T-helper 2 cell treated with Interferon-gamma antibody and Interleukin-4, amounts not matched to agents 5 μg/mL and 100 μg/mL, for 36 hours (primary cell): Measurements from ENCODE around the gene MAN2B1.

Experiments
- DNase-seq: peaks from one replicate; pipeline ENCODE4 v3.0.0; 2021; ENCODE audit warnings: low spot score
- H3K27ac Mint-ChIP-seq: one replicate; pipeline ENCODE4 v1.8.0; 2021; ENCODE audit warnings: mild to moderate bottlenecking, mixed read lengths
- H3K27me3 Mint-ChIP-seq: one replicate; pipeline ENCODE4 v1.8.0; 2021; ENCODE audit warnings: low read depth, mixed read lengths
- H3K36me3 Mint-ChIP-seq: one replicate; pipeline ENCODE4 v1.8.0; 2021; ENCODE audit warnings: low read depth, mixed read lengths
- H3K4me1 Mint-ChIP-seq: one replicate; pipeline ENCODE4 v1.8.0; 2021; ENCODE audit warnings: low read depth, mixed read lengths
- H3K4me3 Mint-ChIP-seq: one replicate; pipeline ENCODE4 v1.8.0; 2022; ENCODE audit warnings: mild to moderate bottlenecking, moderate library complexity, mixed read lengths
- H3K9me3 Mint-ChIP-seq: one replicate; pipeline ENCODE4 v1.8.0; 2021; ENCODE audit warnings: mixed read lengths

MAN2B1 gene

DNA sequence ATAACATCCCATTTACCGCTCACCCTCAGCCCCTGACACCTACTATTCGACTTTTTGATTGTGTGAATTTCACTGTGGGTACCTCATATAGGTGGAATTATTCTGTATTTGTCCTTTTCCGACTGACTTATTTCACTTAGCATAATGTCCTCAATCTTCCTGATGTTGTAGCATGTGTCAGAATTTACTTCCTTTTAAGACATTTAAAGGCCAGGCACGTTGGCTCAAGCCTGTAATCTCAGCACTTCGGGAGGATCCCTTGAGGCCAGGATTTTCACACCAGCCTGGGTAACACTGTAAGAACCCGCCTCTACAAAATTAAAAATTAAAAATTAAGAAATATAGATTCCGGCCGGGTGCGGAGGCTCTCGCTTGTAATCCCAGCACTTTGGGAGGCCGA, 68.9 kb downstream of the MAN2B1 start:
- DNase-seq, result no peak
- Mint-ChIP-seq H3K9me3 (no peaks in the 10 kb centered on the region), H3K4me3 (no peak overlapping the region), H3K4me1 (no peaks in the 10 kb centered on the region), H3K36me3 (peaks cover 23% of the 10 kb centered on the region), H3K27ac (no peak overlapping the region), H3K27me3 (no peaks in the 10 kb centered on the region)

DNA sequence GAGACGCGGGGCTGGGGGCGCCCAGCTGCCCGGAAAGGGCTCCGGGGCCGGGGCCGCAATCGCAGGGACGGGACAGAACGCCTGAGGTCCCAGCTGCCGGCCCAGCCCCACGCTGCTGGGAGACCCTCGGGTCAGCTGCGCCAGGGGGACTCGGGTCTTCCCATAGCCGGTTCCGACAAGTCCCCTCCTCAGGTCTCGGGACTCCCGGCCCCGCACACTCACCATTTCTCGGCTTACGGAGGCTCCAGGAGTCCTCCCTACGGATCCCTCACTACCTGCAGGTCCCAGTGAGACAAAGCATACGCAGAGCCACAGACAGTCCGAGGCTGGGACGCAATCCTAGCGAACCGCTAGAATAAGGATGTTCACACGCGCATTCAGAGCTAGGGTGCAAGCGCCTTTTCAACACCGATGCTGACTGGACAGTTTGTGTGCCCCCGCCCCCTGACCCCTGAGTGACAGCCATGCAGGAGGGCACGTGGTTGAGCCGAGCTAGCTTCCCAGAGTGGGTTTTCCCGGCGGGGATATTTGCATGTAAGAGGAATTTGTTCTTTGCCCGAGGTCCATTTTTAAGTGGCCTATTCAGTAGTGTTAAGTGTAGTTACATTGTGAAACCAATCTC, 69.5 kb downstream of the MAN2B1 start:
- no peaks in the 10 kb centered on the region for H3K27me3 Mint-ChIP-seq
- H3K36me3 Mint-ChIP-seq, result peaks cover 21% of the 10 kb centered on the region
- no peaks in the 10 kb centered on the region for H3K4me1 Mint-ChIP-seq
- no peak overlapping the region for H3K27ac Mint-ChIP-seq
- DNase-seq, result no peak
- no peaks in the 10 kb centered on the region for H3K9me3 Mint-ChIP-seq
- H3K4me3 Mint-ChIP-seq, result no peak overlapping the region
